Neural cell (in vitro differentiated cells): ENCODE measurements around the gene CANT1. TPM values are rescaled to one million over a fixed set of nuclear protein-coding genes. Genes with fewer than 3 reads are reported as not detected.

Source experiments
- H2AFZ ChIP-seq: fragments of 200-600, 300-800 bp; sonication (generic), shearing (Covaris generic); 2 replicates; pipeline ENCODE4 v1.6.0; 2014; ENCODE audit warnings: low read depth, mild to moderate bottlenecking, antibody characterized with exemption, low read length, moderate library complexity
- H3F3A ChIP-seq: fragments of 200-600 bp; shearing (Covaris generic); 2 replicates; pipeline ENCODE4 v1.6.1; 2016; ENCODE audit warnings: mild to moderate bottlenecking, moderate library complexity, mixed read lengths, antibody characterized with exemption, low read length; ENCODE audit not compliant: insufficient read depth, poor library complexity, severe bottlenecking
- H3K27ac ChIP-seq: fragments of 200-600, 300-800 bp; sonication (generic), shearing (Covaris generic); 2 replicates; pipeline ENCODE4 v1.5.1; 2014; ENCODE audit warnings: mild to moderate bottlenecking, low read length, moderate library complexity
- H3K27me3 ChIP-seq: fragments of 300-800, 200-600 bp; sonication (generic), shearing (Covaris generic); 2 replicates; pipeline ENCODE4 v1.6.0; 2014; ENCODE audit warnings: mild to moderate bottlenecking, low read depth, low read length, moderate library complexity; ENCODE audit not compliant: insufficient read depth
- H3K36me3 ChIP-seq: fragments of 300-800, 200-600 bp; sonication (generic), shearing (Covaris generic); 2 replicates; pipeline ENCODE4 v1.5.1; 2014; ENCODE audit warnings: mild to moderate bottlenecking, antibody characterized with exemption, low read length, moderate library complexity; ENCODE audit not compliant: insufficient read depth
- H3K4me2 ChIP-seq: fragments of 300-800, 200-600 bp; sonication (generic), shearing (Covaris generic); 2 replicates; pipeline ENCODE4 v1.6.0; 2014; ENCODE audit warnings: mild to moderate bottlenecking, low read length
- H3K4me3 ChIP-seq: fragments of 300-800, 200-600 bp; sonication (generic), shearing (Covaris generic); 2 replicates; pipeline ENCODE4 v1.5.1; 2014; ENCODE audit warnings: mild to moderate bottlenecking, low read length, moderate library complexity
- H3K79me2 ChIP-seq: fragments of 200-600 bp; shearing (Covaris generic); replicated peaks from 2 replicates; pipeline ENCODE4 v1.6.0; 2014; ENCODE audit warnings: mild to moderate bottlenecking, low read length, moderate library complexity; ENCODE audit not compliant: insufficient read depth
- H3K9ac ChIP-seq: fragments of 300-800, 200-600 bp; sonication (generic), shearing (Covaris generic); 2 replicates; pipeline ENCODE4 v1.6.1; 2016; ENCODE audit warnings: mild to moderate bottlenecking, low read length, mixed read lengths
- H3K9me2 ChIP-seq: fragments of 200-600 bp; shearing (Covaris generic); 2 replicates; pipeline ENCODE4 v1.6.1; 2016; ENCODE audit warnings: mild to moderate bottlenecking, low read length, mixed read lengths; ENCODE audit not compliant: insufficient read depth
- H3K9me3 ChIP-seq: fragments of 200-600, 300-800 bp; sonication (generic), shearing (Covaris generic); 2 replicates; pipeline ENCODE4 v1.6.1; 2016; ENCODE audit warnings: mild to moderate bottlenecking, mixed run types, low read length, moderate library complexity, mixed read lengths
- H4K20me1 ChIP-seq: fragments of 200-600 bp; shearing (Covaris generic); 2 replicates; pipeline ENCODE4 v1.6.1; 2016; ENCODE audit warnings: mild to moderate bottlenecking, mixed run types; ENCODE audit not compliant: insufficient read depth
- CTCF ChIP-seq: fragments of 450-650 bp; IDR thresholded peaks from 2 replicates; pipeline ENCODE4 v1.5.1; 2014; ENCODE audit warnings: antibody characterized with exemption, mild to moderate bottlenecking, moderate library complexity; ENCODE audit not compliant: poor library complexity, severe bottlenecking
- EP300 ChIP-seq: fragments of 450-650 bp; conservative IDR thresholded peaks from 2 replicates; pipeline ENCODE4 v1.6.1; 2014; ENCODE audit warnings: antibody characterized with exemption, mild to moderate bottlenecking, moderate library complexity; ENCODE audit not compliant: poor library complexity, severe bottlenecking
- EZH2 ChIP-seq: fragments of 200-600, 300-800 bp; shearing (Covaris generic), sonication (generic); IDR thresholded peaks from 2 replicates; pipeline ENCODE4 v1.6.1; 2014; ENCODE audit warnings: antibody characterized with exemption, low read length, borderline replicate concordance, mild to moderate bottlenecking; ENCODE audit not compliant: insufficient read depth, poor library complexity, severe bottlenecking
- MXI1 ChIP-seq: fragments of 450-650 bp; conservative IDR thresholded peaks from 2 replicates; pipeline ENCODE4 v1.6.1; 2014; ENCODE audit warnings: antibody characterized with exemption, mild to moderate bottlenecking; ENCODE audit not compliant: poor library complexity, severe bottlenecking
- POLR2AphosphoS5 ChIP-seq: IDR thresholded peaks from 2 replicates; pipeline ENCODE4 v1.6.1; 2012
- RAD21 ChIP-seq: fragments of 450-650 bp; conservative IDR thresholded peaks from 2 replicates; pipeline ENCODE4 v1.6.1; 2014; ENCODE audit warnings: antibody characterized with exemption, mild to moderate bottlenecking, moderate library complexity
- REST ChIP-seq: IDR thresholded peaks from 2 replicates; pipeline ENCODE4 v1.6.1; 2012; ENCODE audit warnings: borderline replicate concordance
- SMC3 ChIP-seq: fragments of 450-650 bp; conservative IDR thresholded peaks from 2 replicates; pipeline ENCODE4 v1.6.1; 2014; ENCODE audit warnings: antibody characterized with exemption, mild to moderate bottlenecking, moderate library complexity; ENCODE audit not compliant: poor library complexity
- TAF1 ChIP-seq: IDR thresholded peaks from 2 replicates; pipeline ENCODE4 v1.6.1; 2012; ENCODE audit warnings: low read depth
- polyA plus RNA-seq: library from polyadenylated mRNA; depleted of rRNA; stranded (reverse); fragments of >200 nt; gene quantifications from 2 replicates; pipeline ENCODE4 v1.2.3, GENCODE V29; 2014

Gene CANT1
- polyA plus RNA-seq, 1 donor from 2014 or later = 17.7 TPM

GRCh38 chr17:79055197-79055596, 45.6 kb upstream of the CANT1 start:
- no peaks in the 10 kb centered on the region for H4K20me1 ChIP-seq
- H2AFZ ChIP-seq = no peak overlapping the region
- H3K4me2 ChIP-seq = no peak overlapping the region
- no peaks in the 10 kb centered on the region for H3K36me3 ChIP-seq
- H3F3A ChIP-seq = no peaks in the 10 kb centered on the region
- no peaks in the 10 kb centered on the region for H3K79me2 ChIP-seq
- no peaks in the 10 kb centered on the region for H3K27me3 ChIP-seq
- H3K4me3 ChIP-seq = no peak overlapping the region
- peaks cover 5% of the 10 kb centered on the region for H3K9me3 ChIP-seq
- H3K9ac ChIP-seq = no peak overlapping the region
- no peak for TF ChIP-seq SMC3
- TF ChIP-seq RAD21 = no peak
- no peak for TF ChIP-seq POLR2AphosphoS5
- TF ChIP-seq MXI1 = no peak
- no peak for TF ChIP-seq REST
- no peak for TF ChIP-seq CTCF
- TF ChIP-seq EP300 = no peak
- no peak for TF ChIP-seq TAF1
- TF ChIP-seq EZH2 = no peak
- no peaks in the 10 kb centered on the region for H3K9me2 ChIP-seq
- no peak overlapping the region for H3K27ac ChIP-seq

- Histone ChIP-seq H3K9ac (no peak overlapping the region), H3K4me3 (no peak overlapping the region), H2AFZ (no peak overlapping the region), H4K20me1 (no peaks in the 10 kb centered on the region), H3K79me2 (no peaks in the 10 kb centered on the region), H3K9me3 (peaks cover 5% of the 10 kb centered on the region), H3K9me2 (no peaks in the 10 kb centered on the region), H3K36me3 (no peaks in the 10 kb centered on the region), H3K4me2 (no peak overlapping the region), H3K27me3 (no peaks in the 10 kb centered on the region), H3K27ac (no peak overlapping the region), H3F3A (no peaks in the 10 kb centered on the region)
- TF ChIP-seq MXI1 (no peak), EP300 (no peak), CTCF (no peak), SMC3 (no peak), REST (no peak), TAF1 (no peak), POLR2AphosphoS5 (no peak), RAD21 (no peak), EZH2 (no peak)
Measured at GRCh38 chr17:79054200-79054960, 44.8 kb upstream of the CANT1 start.
